Dermis microvascular lymphatic vessel endothelial cell (primary cell): ENCODE measurements around the gene DPEP2. TPM values are rescaled to one million over a fixed set of nuclear protein-coding genes. Genes with fewer than 3 reads are reported as not detected.
"Not testable (repeated sequence)": the region's sequence is repeated elsewhere in the genome, so short reads cannot be mapped to it uniquely, and the experiment has no call there.

Source experiments
- DNase-seq, 2 donors: peaks; one replicate each; pipeline versions ENCODE4 v3.0.0 to v3.0.0-alpha.2; 2010; ENCODE audit warnings: low read depth in 2 of 2
- total RNA-seq: library from RNA; depleted of rRNA; stranded (reverse); fragments of >200 nt; gene quantifications from 2 replicates; pipeline ENCODE4 v1.2.1, GENCODE V29; 2014

The DPEP2 gene
- total RNA-seq, 1 donor from 2014 or later = 4.1 TPM

- DNase-seq = no peak
These were observed 23.1 kb downstream of the DPEP2 start for GRCh38 chr16:67976205-67976604.

- DNase-seq = no peak
These were observed 23.8 kb downstream of the DPEP2 start for GRCh38 chr16:67975321-67976105.

GRCh38 chr16:67972285-67972684, 27.0 kb downstream of the DPEP2 start:
- DNase-seq = not testable (repeated sequence)

GRCh38 chr16:67971111-67971510, 28.2 kb downstream of the DPEP2 start:
- no peak for DNase-seq

- no peak for DNase-seq
These were observed 29.8 kb downstream of the DPEP2 start for GRCh38 chr16:67969254-67970039.

- peak; percentile 51 to 84 for DNase-seq
These were observed 30.7 kb downstream of the DPEP2 start, which contains the start of gene SLC12A4 for GRCh38 chr16:67968400-67969253. Gene SLC12A4 (minus strand): TSS chr16:67968637. CDS start chr16:67968553, 84 bp downstream.

GRCh38 chr16:67967958-67968399, 31.3 kb downstream of the DPEP2 start:
- DNase-seq = peak in 1 of 2 donors; percentile 56

GRCh38 chr16:67967183-67967957, 31.9 kb downstream of the DPEP2 start:
- peak; percentile 21 to 62 for DNase-seq

GRCh38 chr16:67966549-67967182, 32.6 kb downstream of the DPEP2 start:
- DNase-seq = peak in 1 of 2 donors; percentile 32

- peak in 1 of 2 donors; percentile 21 for DNase-seq
These were observed 33.4 kb downstream of the DPEP2 start for GRCh38 chr16:67965668-67966548.

- no peak for DNase-seq
These were observed 34.7 kb downstream of the DPEP2 start for GRCh38 chr16:67964477-67965131.

GRCh38 chr16:67963662-67964321, 35.5 kb downstream of the DPEP2 start:
- DNase-seq = no peak

- DNase-seq = no peak
These were observed 36.0 kb downstream of the DPEP2 start for GRCh38 chr16:67963292-67963661.

GRCh38 chr16:67962135-67962534, 37.1 kb downstream of the DPEP2 start:
- no peak for DNase-seq

- no peak for DNase-seq
These were observed 37.7 kb downstream of the DPEP2 start for GRCh38 chr16:67961551-67961957.

GRCh38 chr16:67959536-67960329, 39.6 kb downstream of the DPEP2 start:
- no peak for DNase-seq

GRCh38 chr16:67957622-67958021, 41.7 kb downstream of the DPEP2 start:
- no peak for DNase-seq
